GM19025 (cell line): ENCODE results near the gene TGM5.
"Not testable (repeated sequence)": the region's sequence is repeated elsewhere in the genome, so short reads cannot be mapped to it uniquely, and the experiment has no call there.

Source experiments
- ATAC-seq: cut with Tn5 transposase; IDR thresholded peaks from one replicate; pipeline ENCODE4 v1.9.1; 2021; ENCODE audit warnings: mild to moderate bottlenecking, low read depth, moderate library complexity; ENCODE audit not compliant: unreplicated experiment

The TGM5 gene

DNA sequence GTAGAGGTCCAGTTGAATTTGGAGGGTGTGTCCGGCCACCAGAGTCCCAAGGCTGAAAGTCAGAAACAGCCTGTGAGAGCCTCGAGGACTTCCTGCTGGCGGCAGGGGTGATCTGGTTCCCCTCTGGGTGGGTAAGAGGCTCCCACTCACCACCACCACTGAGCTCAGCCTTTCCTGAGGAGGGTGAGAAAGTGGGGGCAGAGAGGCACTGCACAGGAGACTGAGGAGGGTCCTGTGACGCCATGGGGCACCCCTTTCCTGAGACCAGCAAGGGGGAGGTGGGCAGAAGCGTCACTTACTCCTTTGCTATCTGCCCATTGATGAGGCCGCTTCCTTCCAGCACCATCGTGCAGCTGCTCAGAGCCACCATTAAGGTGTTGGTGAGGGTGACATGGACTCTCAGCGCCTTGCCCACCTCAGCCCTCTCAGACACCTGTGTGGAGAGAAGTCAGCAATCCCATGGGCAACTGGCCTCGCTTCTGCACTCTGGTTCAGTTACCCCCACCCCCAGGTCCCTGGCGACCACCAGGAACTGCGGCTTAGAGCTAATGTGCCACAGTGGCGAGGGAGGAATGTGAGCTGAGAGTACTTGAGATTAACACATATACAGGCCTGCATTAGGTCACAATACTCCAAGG is 10.0 kb upstream of the TGM5 start:
- no peak for ATAC-seq

DNA sequence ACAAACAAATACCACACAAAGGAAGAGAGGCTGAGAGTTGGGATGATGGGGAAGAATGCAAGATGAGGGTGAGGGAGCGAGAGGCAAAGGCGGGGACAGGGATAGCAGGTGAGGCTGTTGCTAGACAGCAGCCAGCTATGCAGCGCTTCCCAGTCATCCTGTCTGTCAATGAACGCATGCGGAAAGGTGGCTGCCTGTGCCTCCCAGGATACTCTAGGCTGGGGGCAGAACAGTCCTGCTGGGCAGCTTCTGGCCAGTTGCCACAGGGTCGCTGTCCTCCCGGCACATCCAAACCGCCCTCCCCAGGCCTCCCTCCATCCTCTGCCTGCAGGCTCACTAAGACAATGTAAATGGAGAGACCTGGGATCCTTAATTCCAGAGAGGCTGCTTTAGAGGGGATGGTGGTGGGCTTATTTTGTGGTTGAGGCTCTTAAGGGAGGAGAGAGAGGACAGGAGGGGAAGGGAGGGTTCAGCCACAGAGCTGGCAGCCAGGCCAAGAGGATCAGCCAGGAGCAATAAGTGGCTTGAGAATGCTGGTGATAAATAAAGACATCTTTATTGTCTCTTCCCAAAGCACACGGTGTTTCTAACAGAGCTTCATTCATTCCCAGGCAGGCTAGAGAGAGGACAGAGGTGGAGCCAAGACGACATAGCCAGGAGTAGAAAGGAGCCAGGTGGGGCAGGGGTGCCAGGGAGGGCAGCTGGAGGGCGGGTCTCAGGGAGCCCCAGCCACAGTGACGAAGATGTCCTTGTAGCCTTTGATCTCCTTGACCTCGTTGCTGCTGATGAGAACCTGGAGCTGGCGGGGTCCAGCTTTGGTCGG is 9.2 kb upstream of the TGM5 start:
- no peak for ATAC-seq

DNA sequence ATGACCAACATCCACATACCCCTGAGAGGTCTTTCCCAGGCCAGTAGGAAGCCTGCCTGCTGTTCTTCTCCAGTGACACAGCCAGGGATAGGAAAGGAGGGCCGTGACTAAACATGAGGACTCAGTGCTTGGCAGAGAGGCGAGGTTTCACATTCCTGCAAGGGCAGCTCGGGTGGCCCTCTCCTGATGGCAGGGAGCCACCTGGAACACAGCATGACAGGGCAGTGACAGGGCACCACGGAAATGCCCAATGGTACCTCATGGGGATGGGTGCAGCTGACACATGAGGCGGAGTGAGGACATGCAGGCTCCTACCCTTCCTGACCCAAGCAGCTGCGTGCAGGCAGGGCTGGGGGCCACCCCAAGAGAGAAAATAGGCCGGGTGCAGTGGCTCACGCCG is 7.4 kb upstream of the TGM5 start:
- ATAC-seq = no peak

DNA sequence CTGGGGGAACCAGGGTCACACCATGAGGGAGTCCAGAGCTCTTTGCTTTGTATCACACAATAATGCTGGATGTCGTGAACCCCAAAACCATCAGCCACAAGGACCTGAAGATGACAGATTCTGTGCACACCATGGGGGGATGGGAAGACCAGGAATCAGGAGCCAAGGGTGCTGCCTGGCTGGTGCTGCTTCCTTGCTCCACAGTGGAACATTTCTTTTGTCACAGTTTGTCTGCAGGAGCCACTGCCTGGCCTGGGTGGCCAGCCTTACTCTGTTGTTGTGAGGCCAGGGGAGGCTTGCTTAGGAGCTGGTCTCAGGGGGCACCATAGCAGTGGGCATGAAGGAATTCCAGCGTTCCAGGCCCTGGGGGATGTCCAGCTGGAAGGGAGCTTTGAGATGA is 6.5 kb upstream of the TGM5 start:
- ATAC-seq = no peak

DNA sequence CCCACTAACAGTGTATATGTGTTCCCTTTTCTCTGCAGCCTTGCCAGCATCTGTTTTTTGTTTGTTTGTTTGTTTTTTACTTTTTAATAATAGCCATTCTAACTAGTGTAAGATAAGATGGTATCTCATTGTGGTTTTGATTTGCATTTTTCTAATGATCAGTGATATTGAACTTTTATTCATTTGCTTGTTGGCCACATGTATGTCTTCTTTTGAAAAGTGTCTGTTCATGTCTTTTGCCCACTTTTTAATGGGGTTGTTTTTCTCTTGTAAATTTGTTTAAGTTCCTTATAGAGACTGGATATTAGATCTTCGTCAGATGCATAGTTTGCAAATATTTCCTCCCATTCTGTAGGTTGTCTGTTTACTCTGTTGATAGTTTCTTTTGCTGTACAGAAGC is 5.2 kb upstream of the TGM5 start:
- ATAC-seq = not testable (repeated sequence)

DNA sequence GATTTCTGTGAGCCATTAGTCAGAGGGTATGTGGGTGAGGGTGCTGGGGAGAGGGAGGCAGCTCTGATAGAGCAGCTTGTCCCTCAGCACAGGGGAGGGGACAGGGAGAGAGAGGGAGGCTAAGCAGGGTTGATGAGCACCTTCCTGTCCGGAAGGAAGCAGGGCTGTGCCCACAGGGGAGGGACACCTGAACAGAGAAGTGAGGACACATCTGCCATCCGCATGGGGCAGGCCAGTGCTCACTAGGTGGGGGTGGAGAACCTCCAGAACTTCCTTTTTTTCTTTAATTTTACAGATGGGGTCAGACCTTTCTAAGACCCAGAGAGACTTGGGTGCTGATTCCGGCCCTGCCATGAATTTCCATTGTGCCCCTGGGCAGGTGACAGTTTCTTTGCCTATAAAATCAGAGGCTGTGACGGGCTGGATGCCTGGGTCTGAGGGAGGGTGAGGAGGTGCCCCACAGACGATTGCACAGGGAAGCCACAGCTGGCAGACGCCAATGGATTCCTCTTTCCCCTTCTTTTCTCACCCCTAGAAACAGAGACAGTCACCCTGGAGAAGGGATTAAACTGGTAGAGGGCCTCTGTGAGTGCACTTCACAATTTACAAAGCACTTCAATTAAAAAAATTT is 4.1 kb upstream of the TGM5 start:
- no peak for ATAC-seq

DNA sequence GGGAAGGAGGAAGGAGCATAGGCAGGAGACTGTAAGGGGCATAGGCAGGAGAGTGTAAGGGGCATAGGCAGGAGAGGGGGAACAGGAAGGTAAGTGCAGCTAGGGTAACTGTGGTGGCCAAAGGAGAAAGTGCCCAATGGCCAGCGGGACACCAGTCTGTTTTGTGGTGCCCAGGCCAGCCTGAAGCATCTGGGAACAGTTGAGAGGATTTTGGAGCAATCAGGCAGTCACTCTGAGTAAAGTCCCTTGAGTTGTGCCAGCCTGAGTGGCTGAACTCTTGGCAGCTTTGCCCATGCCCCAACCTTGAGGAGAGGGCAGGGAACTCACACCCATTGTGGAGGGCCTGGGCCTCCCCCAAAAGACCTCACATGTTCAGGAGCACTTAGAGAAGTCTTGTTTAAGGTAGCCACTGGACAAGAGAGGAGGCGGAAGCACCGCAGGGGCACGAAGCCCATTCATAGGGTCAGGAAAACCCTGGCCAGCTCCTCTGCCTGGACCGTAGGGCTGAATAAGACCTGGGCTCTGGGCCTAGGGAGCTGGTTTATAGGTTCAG is 3.5 kb upstream of the TGM5 start:
- ATAC-seq = no peak

DNA sequence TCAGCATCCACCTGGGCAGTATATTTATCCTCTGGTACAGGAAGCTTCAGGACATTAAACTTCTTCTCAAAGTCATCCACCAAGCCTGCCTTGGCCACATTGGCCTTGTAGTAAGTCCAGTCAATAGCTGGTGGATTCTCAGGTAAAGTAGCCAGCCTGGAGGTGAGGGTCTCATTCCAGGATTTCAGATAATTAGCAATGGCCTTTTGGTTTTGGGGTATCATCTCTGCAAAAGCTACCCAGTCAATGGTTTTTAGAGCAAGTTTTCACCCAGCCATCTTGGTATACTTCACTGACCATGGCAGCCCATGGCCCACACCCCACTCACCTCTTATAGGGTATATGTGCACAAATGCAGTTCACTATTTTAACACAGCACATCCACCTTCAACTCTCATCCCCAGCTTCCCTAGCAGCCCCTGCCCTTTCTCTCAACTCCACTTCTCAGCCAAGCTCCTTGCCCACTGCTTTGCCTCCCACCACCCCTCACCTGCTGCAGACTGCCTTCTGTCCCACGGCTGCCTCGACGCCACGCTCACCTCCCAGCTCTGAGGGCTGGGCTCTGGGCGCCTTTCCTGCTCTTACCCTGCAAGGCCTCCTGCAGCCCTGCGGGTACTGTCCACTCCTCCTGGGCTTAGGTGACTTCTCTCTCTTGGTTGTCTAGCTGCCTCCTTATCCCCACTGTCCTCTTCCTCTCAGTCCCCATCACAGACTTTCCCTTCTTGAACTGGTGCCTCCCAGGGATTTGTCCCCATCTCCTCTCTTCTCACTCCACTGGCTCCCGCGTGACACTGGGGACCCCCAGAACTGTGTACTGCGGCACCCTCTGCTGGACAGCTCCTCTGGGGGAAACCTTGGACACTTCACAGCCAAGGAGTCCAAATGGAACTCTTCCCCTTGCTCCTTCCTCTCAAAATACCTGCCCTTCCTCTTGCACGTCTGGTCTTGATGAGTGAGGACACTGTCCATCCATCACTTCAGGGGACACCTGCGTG is 1.7 kb upstream of the TGM5 start:
- no peak for ATAC-seq

DNA sequence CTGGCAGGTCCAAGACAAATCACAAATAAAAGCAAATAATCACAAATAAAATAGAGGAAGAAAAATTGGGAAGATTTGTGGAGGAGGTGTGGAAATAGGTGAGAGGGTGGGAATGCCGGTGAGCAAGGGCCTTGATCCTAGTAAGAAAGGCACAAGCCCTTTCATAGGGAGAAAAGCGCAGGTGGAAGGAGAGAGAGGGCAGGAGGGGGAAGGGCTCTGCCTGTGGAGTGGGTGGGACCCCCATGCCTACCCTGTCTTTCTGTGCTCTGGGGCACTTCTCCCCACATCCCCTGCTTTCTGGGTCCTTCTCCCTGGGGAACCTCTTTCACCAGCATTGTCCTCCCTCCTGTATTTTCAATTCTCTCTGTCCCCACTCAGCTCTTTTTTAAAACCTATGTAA is 711 bp upstream of the TGM5 start:
- no peak for ATAC-seq

DNA sequence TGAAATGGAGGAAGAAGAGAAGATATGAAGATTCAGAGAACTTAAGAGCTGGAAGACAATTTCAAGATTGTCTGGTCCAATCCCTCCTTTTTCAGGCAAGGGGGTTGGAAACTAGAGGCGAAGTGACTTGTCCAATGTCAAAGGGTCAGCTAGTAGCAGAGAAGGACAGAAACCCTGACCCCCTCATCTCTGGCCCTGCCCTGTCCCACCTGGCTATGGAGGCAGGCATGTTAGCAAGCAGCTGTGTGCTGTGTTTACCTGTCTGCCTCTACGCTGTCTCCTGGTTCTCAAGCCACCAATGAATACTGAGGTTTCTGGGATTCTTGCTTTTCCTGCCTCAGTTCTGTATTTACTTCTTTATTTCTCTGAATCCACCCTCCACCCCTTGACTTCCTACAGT is 342 bp downstream of the TGM5 start:
- no peak for ATAC-seq

DNA sequence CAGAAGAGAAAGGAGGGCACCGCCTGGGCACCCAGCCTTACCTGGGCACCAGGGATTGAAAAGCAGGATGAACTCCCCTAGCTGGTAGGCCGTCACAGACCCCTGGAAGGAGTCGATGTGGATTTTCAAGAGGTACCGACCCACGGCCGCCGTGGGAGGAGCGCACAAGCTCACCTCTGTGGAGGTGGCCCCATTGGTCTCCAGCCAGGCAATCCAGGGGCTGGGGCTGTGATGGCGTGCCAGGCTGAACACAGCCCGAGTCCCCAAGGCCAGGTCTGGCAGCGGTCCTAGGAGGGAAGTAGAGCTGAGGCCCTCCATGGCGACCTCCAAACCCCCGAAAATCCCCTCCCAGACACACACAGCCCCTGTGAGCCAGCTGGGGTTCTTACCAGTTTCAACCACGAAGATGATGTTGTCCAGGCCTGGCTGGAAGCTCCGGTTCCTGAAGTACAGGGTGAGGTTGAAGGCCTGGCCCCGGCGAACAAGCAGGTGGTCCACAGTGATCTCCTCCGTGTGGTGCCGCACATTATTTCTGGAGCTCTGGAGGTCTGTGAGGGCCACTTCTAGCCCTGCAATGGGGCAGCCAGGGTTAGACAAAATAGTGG is 6.6 kb downstream of the TGM5 start:
- no peak for ATAC-seq

DNA sequence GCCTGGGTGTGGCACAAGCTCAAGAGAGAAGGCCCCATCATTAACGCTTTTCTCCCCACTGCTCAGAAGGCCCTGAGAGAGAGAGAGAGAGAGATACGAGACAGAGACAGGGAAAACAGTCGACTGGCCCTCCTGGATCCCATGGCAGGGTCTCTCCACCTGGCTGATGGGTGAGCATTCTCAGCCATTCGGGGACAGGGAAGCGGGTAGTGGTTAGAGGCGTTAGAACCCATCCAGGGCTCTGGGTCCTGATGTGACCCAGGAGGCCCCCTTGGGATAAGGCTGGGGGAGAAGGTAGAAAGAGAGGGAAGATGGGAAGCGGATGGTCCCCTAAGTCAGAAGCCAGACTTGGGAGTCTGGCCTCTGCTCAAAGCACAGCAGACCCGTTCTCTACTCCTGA is 7.9 kb downstream of the TGM5 start:
- no peak for ATAC-seq

DNA sequence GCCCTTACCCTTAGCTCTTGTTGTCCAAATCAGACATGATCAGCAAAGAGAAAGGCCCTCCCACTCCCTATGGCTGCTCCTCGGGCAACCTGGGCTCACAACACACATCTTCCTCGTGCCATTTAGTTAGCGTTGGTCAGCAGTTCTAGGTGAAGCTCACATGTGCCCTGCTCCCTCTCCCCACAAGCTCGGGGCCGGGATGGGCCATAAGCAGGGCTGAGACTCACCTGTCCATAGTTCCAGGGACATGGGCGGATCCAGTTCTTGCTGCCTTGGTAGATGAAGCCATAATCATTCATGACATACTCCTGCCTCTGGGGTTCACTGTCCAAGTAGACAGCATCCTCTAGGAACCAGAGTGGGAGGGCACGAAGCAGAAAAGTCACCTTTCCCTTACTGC is 10.4 kb downstream of the TGM5 start:
- ATAC-seq = no peak

DNA sequence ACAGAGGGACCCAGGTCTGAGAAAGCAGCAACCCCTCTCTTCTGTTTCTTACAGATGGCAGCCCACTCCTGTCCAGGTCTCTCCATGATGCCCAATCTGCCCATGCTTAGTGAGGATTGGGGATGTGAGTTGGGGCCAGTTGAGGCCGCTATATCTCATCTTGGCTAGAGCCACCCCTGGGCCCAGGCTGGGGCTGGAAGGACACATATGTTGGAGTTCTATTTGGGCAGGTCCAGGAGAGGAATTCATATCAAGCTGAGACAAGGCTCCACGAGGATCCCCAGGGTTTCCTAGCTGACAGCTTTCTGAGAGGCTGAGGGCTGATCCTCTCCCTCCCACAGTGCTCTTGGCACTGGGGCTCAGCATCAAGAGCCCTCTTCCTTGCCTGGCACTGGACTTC is 11.4 kb downstream of the TGM5 start:
- no peak for ATAC-seq

DNA sequence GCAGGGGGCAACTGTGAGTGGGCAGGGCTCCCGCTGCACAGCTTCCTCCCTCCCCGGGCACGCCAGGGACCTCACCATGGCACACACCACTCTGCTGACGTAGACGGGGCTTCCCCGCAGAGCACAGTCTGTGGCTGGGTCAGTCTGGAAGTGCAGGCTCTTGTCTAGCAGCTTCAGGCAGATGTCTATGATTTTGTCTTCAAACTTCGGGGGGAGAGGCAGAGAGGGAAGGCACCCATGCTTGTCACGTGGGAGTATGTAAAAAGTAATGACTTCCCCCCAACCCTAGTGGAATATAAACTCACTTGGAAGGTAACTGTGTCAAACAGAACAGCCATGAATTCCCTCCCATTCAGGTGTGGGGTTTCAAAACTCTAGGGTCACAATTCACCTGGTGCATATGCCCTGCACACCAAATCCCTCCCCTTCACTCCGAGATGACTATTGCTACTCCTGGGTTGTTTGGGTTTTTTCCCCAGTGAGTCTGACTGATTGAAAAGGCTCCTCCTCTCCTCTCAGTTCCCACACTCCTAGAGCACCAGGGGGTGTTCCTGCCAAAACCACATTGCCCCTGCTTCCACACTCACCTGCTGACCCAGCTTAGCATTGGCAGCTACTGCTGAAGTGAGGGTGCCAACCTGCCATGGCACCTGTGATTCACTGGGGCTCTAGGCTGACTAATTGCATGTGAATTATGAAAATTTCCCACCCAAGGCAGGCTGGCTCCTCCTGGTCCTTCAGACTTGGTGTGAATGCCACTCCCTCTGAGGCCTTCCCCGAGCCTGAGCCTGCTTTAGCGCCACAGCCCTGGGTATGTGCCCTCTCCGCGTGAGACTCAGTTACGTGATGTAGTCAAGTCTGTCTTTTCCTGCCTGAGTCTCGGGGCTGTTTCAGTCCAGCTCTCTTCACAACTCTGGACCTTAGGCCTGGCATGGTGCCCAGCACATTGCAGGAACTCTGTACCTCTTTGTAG is 13.0 kb downstream of the TGM5 start:
- peak; percentile 57 for ATAC-seq

DNA sequence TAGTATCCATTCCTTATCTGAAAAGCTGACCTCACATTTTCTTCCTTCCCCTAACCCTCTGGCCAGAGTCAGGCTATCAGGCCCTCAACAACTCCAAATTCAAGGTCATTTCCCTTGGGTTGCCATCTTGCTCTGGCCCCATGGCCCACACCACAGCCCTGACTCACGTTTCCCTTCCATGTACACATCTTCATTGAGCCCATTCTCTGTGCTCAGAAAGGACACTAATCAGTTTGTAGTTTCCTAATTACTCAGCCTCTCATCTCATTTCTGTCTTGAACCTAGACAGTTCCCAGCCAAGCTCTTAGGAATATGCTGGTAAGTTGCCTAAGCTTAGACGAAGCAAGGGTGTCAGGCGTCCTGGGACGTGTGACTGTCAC is 14.9 kb downstream of the TGM5 start:
- ATAC-seq = no peak

DNA sequence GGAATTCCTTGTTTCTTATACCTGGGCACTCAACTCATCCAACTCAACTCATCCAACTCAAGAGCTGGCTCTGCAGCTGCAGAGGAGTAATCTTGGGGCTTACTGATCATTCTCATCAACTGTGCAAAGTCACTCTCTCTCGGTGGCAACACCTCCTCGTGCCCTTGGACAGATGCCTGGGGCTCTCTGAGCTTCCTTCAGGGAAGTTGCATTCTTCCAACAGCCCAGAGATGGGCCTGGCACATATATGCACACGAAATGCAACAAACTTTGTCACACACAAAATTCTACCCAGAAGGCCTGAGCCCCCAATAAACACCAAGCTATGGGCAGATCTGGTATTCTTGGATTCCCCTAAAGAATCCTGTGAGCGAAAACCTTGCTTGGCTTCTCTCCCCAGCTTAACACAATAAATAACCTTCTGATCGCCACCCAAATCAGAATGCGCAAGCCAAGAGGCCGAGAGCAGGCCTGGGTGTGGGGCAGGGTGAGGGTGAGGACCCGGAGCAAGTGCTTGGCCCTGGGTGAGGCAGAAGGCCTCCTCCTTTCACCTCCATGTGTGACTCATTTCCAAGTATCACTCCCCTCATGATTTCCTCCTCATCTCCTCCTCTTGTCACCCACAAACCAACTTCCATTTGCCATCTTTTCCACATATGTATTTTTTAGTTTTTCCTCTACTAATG is 15.4 kb downstream of the TGM5 start:
- ATAC-seq = no peak

DNA sequence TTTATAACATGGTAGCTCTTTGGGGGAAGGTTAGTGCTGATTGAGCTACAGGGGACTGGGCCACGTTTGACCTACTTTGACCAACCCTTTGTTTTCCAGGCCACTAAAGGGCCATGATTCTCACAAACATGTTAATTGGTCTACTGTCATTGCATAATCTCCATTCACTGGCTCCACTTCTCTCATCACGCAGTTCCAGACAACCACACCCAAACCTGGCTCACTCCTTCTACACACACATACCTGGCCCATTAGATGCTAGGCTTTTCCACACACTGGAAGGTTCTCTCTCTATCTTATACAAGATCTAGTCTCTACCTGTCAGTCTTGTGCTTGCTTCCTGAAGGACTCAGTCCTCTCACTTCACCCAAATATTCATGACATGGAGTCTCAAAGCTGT is 15.9 kb downstream of the TGM5 start:
- ATAC-seq = no peak
